ENCODE data around the gene CDH12. TPM values are rescaled to one million over a fixed set of nuclear protein-coding genes. Genes with fewer than 3 reads are reported as not detected.
"Not testable (repeated sequence)": the region's sequence is repeated elsewhere in the genome, so short reads cannot be mapped to it uniquely, and the experiment has no call there.

Gene CDH12
- total RNA-seq, 1 donor from 2014 or later: 23.5 TPM

DNA sequence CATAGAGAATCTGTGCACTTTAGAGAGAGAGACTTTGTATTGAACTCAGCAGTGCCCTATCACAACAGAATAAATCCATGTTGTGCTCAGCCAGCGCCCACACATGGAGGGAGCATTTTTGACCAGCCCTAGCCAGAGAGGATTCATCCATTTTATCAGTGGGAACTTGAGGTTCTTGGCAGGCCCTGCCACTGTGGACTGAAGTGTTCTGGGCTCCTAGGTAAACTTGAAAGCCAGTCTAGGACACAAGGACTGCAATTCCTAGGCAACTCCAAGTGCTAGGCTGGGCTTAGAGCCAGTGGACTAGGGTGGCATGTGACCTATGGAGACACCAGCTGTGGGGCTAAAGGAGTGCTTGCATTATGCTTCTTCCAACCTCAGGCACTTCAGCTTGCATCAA lies 523.5 kb downstream of the CDH12 start:
- TF ChIP-seq, protein P1, sequence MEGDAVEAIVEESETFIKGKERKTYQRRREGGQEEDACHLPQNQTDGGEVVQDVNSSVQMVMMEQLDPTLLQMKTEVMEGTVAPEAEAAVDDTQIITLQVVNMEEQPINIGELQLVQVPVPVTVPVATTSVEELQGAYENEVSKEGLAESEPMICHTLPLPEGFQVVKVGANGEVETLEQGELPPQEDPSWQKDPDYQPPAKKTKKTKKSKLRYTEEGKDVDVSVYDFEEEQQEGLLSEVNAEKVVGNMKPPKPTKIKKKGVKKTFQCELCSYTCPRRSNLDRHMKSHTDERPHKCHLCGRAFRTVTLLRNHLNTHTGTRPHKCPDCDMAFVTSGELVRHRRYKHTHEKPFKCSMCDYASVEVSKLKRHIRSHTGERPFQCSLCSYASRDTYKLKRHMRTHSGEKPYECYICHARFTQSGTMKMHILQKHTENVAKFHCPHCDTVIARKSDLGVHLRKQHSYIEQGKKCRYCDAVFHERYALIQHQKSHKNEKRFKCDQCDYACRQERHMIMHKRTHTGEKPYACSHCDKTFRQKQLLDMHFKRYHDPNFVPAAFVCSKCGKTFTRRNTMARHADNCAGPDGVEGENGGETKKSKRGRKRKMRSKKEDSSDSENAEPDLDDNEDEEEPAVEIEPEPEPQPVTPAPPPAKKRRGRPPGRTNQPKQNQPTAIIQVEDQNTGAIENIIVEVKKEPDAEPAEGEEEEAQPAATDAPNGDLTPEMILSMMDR (IDR thresholded peaks at IDR 0.05; ENCODE audit: partially characterized antibody, unreplicated experiment): no peak
- Mint-ChIP-seq H3K27me3 (ENCODE audit: unreplicated experiment) (no peaks in the 10 kb centered on the region), H3K9me3 (ENCODE audit: unreplicated experiment) (no peaks in the 10 kb centered on the region), H3K36me3 (ENCODE audit: unreplicated experiment) (peaks cover 5% of the 10 kb centered on the region), H3K27ac (ENCODE audit: unreplicated experiment) (no peak overlapping the region), H3K4me1 (ENCODE audit: low read depth, unreplicated experiment) (no peaks in the 10 kb centered on the region), H3K4me3 (ENCODE audit: unreplicated experiment) (no peak overlapping the region)
- no peak for DNase-seq

DNA sequence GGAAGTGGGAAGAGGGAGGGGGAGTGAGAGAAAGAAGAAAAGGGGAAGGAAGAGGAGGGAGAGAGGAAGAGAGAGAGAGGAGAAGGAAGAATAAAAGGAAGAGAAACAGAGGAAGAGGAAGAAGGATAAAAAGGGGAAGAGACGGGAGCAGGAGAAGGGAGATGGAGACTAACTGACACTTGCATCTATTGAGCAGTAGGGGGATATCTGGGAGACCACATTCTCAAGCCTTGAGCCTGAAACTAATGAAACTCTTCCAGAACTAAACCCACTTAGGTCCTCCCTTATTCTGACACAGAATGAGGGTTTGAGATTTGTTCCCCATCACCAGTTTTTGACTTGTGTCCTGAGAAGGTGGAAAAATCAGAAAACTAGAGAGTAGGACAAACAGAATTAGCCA lies 533.3 kb downstream of the CDH12 start:
- Mint-ChIP-seq H3K36me3 (ENCODE audit: unreplicated experiment) (no peaks in the 10 kb centered on the region), H3K9me3 (ENCODE audit: unreplicated experiment) (no peaks in the 10 kb centered on the region), H3K4me1 (ENCODE audit: low read depth, unreplicated experiment) (no peaks in the 10 kb centered on the region), H3K27ac (ENCODE audit: unreplicated experiment) (no peak overlapping the region), H3K27me3 (ENCODE audit: unreplicated experiment) (no peaks in the 10 kb centered on the region), H3K4me3 (ENCODE audit: unreplicated experiment) (no peak overlapping the region)
- TF ChIP-seq, protein P1 (IDR thresholded peaks at IDR 0.05; ENCODE audit: partially characterized antibody, unreplicated experiment): peak; percentile 28
- DNase-seq: no peak

DNA sequence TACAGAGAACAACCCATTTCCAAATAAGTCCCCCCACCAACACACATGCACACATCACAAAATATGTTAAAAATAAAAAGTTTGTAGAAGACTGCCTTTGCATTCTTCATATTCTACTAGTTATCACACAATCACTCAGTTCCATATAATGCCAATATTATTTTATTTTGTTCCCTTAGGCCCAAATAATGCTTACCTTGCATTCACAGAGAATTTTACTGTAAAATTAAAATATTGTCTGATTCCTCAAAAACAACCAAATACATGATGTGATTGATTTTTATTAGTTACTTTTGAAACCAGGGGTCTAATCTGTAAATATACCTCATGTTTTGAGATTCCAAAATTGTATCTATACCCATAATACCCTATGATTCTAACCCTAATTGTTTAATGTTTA lies 536.9 kb downstream of the CDH12 start:
- TF ChIP-seq, protein P1 (IDR thresholded peaks at IDR 0.05; ENCODE audit: partially characterized antibody, unreplicated experiment): no peak
- H3K27ac Mint-ChIP-seq (ENCODE audit: unreplicated experiment): no peak overlapping the region
- no peak overlapping the region for H3K4me3 Mint-ChIP-seq (ENCODE audit: unreplicated experiment)
- H3K9me3 Mint-ChIP-seq (ENCODE audit: unreplicated experiment): no peaks in the 10 kb centered on the region
- no peak for DNase-seq
- H3K4me1 Mint-ChIP-seq (ENCODE audit: low read depth, unreplicated experiment): no peaks in the 10 kb centered on the region
- no peaks in the 10 kb centered on the region for H3K27me3 Mint-ChIP-seq (ENCODE audit: unreplicated experiment)
- no peaks in the 10 kb centered on the region for H3K36me3 Mint-ChIP-seq (ENCODE audit: unreplicated experiment)

DNA sequence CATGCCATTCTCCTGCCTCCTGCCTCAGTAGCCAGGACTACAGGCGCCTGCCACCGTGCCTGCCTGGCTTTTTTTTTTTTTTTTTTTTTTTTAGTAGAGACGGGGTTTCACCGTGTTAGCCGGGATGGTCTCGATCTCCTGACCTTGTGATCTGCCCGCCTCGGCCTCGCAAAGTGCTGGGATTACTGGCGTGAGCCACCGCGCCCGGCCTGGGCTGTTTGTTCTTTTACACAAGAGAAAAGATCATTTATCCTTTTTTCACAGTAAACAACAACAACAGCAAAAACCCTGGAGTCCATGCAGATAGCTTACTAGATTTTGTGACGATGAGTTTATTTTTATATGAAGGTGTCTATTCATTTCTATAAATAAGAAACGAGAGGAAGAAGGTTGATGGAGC lies 538.1 kb downstream of the CDH12 start:
- not testable (repeated sequence) for H3K4me1 Mint-ChIP-seq (ENCODE audit: low read depth, unreplicated experiment); H3K4me3 Mint-ChIP-seq (ENCODE audit: unreplicated experiment); H3K27me3 Mint-ChIP-seq (ENCODE audit: unreplicated experiment); DNase-seq; H3K36me3 Mint-ChIP-seq (ENCODE audit: unreplicated experiment); H3K27ac Mint-ChIP-seq (ENCODE audit: unreplicated experiment); H3K9me3 Mint-ChIP-seq (ENCODE audit: unreplicated experiment)

DNA sequence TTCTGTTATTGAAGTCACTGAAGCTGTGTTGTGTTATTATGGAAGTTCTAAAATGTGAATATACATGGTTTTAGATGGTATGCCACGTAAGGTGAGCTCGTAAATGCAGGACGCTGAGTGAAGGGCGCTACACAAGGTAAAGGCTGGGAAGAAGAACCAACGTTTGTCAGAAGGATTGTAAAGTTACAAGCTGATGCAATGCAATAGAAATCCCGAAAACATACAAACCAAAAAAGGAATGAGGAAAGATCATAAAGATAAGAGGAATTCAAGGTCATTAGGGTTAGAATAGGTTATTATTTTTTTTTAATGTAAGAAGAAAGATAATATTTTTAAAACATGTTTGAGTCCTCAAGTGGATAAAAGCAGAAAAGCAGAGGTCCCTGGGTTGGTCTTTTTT lies 538.6 kb downstream of the CDH12 start:
- Mint-ChIP-seq H3K27me3 (ENCODE audit: unreplicated experiment) (no peaks in the 10 kb centered on the region), H3K9me3 (ENCODE audit: unreplicated experiment) (no peaks in the 10 kb centered on the region), H3K36me3 (ENCODE audit: unreplicated experiment) (no peaks in the 10 kb centered on the region), H3K4me1 (ENCODE audit: low read depth, unreplicated experiment) (no peaks in the 10 kb centered on the region), H3K4me3 (ENCODE audit: unreplicated experiment) (no peak overlapping the region), H3K27ac (ENCODE audit: unreplicated experiment) (no peak overlapping the region)
- DNase-seq: no peak
- TF ChIP-seq, protein P1 (IDR thresholded peaks at IDR 0.05; ENCODE audit: partially characterized antibody, unreplicated experiment): no peak

DNA sequence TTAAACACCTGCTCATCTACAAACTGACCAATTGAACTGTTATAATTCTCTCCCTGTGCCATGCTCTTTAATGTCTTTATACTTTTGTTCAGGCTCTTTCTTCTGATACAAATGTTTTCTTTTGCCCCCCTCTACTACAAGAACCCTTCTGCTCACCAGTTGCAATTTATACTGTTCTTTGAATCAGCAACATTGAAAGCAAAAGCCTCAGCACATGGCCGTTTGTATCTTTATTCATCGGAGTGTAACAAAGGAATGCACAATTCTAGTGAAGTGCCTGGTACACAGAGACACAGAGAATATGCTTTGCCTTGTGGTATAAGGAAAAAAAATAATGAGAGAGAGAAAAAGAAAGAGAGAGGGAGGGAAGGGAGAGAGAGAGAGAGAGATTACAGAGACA lies 547.1 kb downstream of the CDH12 start:
- DNase-seq: no peak
- no peaks in the 10 kb centered on the region for H3K27me3 Mint-ChIP-seq (ENCODE audit: unreplicated experiment)
- H3K9me3 Mint-ChIP-seq (ENCODE audit: unreplicated experiment): no peaks in the 10 kb centered on the region
- H3K27ac Mint-ChIP-seq (ENCODE audit: unreplicated experiment): no peak overlapping the region
- H3K4me1 Mint-ChIP-seq (ENCODE audit: low read depth, unreplicated experiment): no peaks in the 10 kb centered on the region
- no peaks in the 10 kb centered on the region for H3K36me3 Mint-ChIP-seq (ENCODE audit: unreplicated experiment)
- TF ChIP-seq, protein P1 (IDR thresholded peaks at IDR 0.05; ENCODE audit: partially characterized antibody, unreplicated experiment): no peak
- H3K4me3 Mint-ChIP-seq (ENCODE audit: unreplicated experiment): no peak overlapping the region
